SU-DHL-6 (cell line): ENCODE results near the gene TMEM52B.

ENCODE experiments used
- H2AFZ ChIP-seq: fragments of 200-600 bp; sonication (generic); 2 replicates; pipeline ENCODE4 v1.6.1; 2014; ENCODE audit warnings: low read depth, mild to moderate bottlenecking, moderate library complexity, mixed read lengths, antibody characterized with exemption, low read length; ENCODE audit not compliant: severe bottlenecking
- H3F3A ChIP-seq: fragments of 200-600 bp; shearing (Covaris generic); 2 replicates; pipeline ENCODE4 v1.6.0; 2016; ENCODE audit warnings: antibody characterized with exemption, mild to moderate bottlenecking; ENCODE audit not compliant: insufficient read depth
- H3K27ac ChIP-seq: fragments of 200-600 bp; sonication (generic); 2 replicates; pipeline ENCODE4 v1.5.1; 2016; ENCODE audit warnings: low read depth, mild to moderate bottlenecking, low read length, moderate library complexity, mixed read lengths
- H3K27me3 ChIP-seq: fragments of 200-600 bp; sonication (generic), shearing (Covaris generic); 2 replicates; pipeline ENCODE4 v1.6.0; 2014; ENCODE audit warnings: mild to moderate bottlenecking, low read length
- H3K36me3 ChIP-seq: fragments of 200-600 bp; sonication (generic); 2 replicates; pipeline ENCODE4 v1.6.1; 2014; ENCODE audit warnings: mild to moderate bottlenecking, low read length, mixed read lengths
- H3K4me2 ChIP-seq: fragments of 300-600, 200-600 bp; shearing (Covaris generic), sonication (generic); 2 replicates; pipeline ENCODE4 v1.6.0; 2014; ENCODE audit warnings: low read length, low read depth, mild to moderate bottlenecking; ENCODE audit not compliant: poor library complexity, severe bottlenecking
- H3K4me3 ChIP-seq: fragments of 200-600 bp; sonication (generic); 2 replicates; pipeline ENCODE4 v1.5.1; 2014; ENCODE audit warnings: antibody characterized with exemption, low read length, mild to moderate bottlenecking, mixed read lengths; ENCODE audit not compliant: insufficient read depth, poor library complexity, severe bottlenecking
- H3K79me2 ChIP-seq: fragments of 200-600 bp; sonication (generic); 2 replicates; pipeline ENCODE4 v1.6.1; 2014; ENCODE audit warnings: mild to moderate bottlenecking, low read length, moderate library complexity; ENCODE audit not compliant: insufficient read depth
- H3K9ac ChIP-seq: fragments of 200-600 bp; sonication (generic); 2 replicates; pipeline ENCODE4 v1.7.0; 2014; ENCODE audit warnings: mild to moderate bottlenecking, low read length
- H3K9me2 ChIP-seq: fragments of 200-600 bp; sonication (generic); replicated peaks from 2 replicates; pipeline ENCODE4 v1.6.1; 2014; ENCODE audit warnings: low read length; ENCODE audit not compliant: insufficient read depth
- H3K9me3 ChIP-seq: fragments of 200-600 bp; sonication (generic); 2 replicates; pipeline ENCODE4 v1.6.1; 2014; ENCODE audit warnings: low read length, mixed read lengths; ENCODE audit not compliant: insufficient read depth
- H4K20me1 ChIP-seq: fragments of 200-600 bp; sonication (generic); 2 replicates; pipeline ENCODE4 v1.6.1; 2014; ENCODE audit warnings: low read depth, mild to moderate bottlenecking, antibody characterized with exemption, low read length, moderate library complexity, mixed read lengths
- CTCF ChIP-seq: fragments of 200-600 bp; sonication (generic); IDR thresholded peaks from one replicate; pipeline ENCODE4 v1.5.1; 2017; ENCODE audit warnings: antibody characterized with exemption, mild to moderate bottlenecking, low read length, moderate library complexity; ENCODE audit not compliant: insufficient read depth, poor library complexity, severe bottlenecking
- EZH2phosphoT487 ChIP-seq: fragments of 200-600 bp; sonication (generic), shearing (Covaris generic); conservative IDR thresholded peaks from 2 replicates; pipeline ENCODE4 v1.6.1; 2018; ENCODE audit warnings: mild to moderate bottlenecking, antibody characterized with exemption, low read length, moderate library complexity, mixed read lengths

Gene TMEM52B

GRCh38 chr12:10213168-10214135 lies 34.6 kb downstream of the TMEM52B start:
- Histone ChIP-seq H3F3A (no peaks in the 10 kb centered on the region), H2AFZ (peak overlapping the region; percentile 89), H3K9me3 (no peaks in the 10 kb centered on the region), H3K79me2 (no peaks in the 10 kb centered on the region), H3K9ac (peak overlapping the region; percentile 44), H3K4me3 (peak overlapping the region; percentile 57), H3K9me2 (no peaks in the 10 kb centered on the region), H3K4me2 (peak overlapping the region; percentile 84), H3K27ac (no peak overlapping the region), H3K27me3 (no peaks in the 10 kb centered on the region), H4K20me1 (no peaks in the 10 kb centered on the region), H3K36me3 (no peaks in the 10 kb centered on the region)
- TF ChIP-seq CTCF = no peak
- no peak for TF ChIP-seq EZH2phosphoT487

GRCh38 chr12:10214136-10214894 lies 35.5 kb downstream of the TMEM52B start:
- Histone ChIP-seq H3K36me3 (no peaks in the 10 kb centered on the region), H3K4me3 (no peak overlapping the region), H3K27me3 (no peaks in the 10 kb centered on the region), H3K27ac (no peak overlapping the region), H3K9me2 (no peaks in the 10 kb centered on the region), H3K9me3 (no peaks in the 10 kb centered on the region), H3K9ac (no peak overlapping the region), H3K79me2 (no peaks in the 10 kb centered on the region), H4K20me1 (no peaks in the 10 kb centered on the region), H2AFZ (no peak overlapping the region), H3F3A (no peaks in the 10 kb centered on the region), H3K4me2 (no peak overlapping the region)
- TF ChIP-seq CTCF (no peak), EZH2phosphoT487 (no peak)

- Histone ChIP-seq H4K20me1 (no peaks in the 10 kb centered on the region), H2AFZ (no peak overlapping the region), H3K4me3 (no peak overlapping the region), H3K9me2 (no peaks in the 10 kb centered on the region), H3K27me3 (no peaks in the 10 kb centered on the region), H3F3A (no peaks in the 10 kb centered on the region), H3K27ac (no peak overlapping the region), H3K9me3 (no peaks in the 10 kb centered on the region), H3K9ac (no peak overlapping the region), H3K36me3 (no peaks in the 10 kb centered on the region), H3K4me2 (no peak overlapping the region), H3K79me2 (no peaks in the 10 kb centered on the region)
- TF ChIP-seq EZH2phosphoT487 (no peak), CTCF (no peak)
Measured at GRCh38 chr12:10214895-10215267, 36.0 kb downstream of the TMEM52B start.
